Uterus (tissue), 2 donors: ENCODE data around the gene PREB.

Source experiments
- POLR2A ChIP-seq, 2 donors: fragments of 450-650 bp; IDR thresholded peaks; one replicate each; pipeline ENCODE4 v1.6.1; 2016; ENCODE audit warnings: antibody characterized with exemption in 2 of 2, mild to moderate bottlenecking in 1 of 2, moderate library complexity in 1 of 2
- TF ChIP-seq, protein P1 (sequence below), 4 experiments: fragments of 200-600 bp in 2 of 4; fragments of 450-650 bp in 2 of 4; sonication (generic) in 2 of 4; IDR thresholded peaks; one replicate each; pipeline ENCODE4 v1.5.1; 2016 to 2019; ENCODE audit warnings: antibody characterized with exemption in 4 of 4, mild to moderate bottlenecking in 2 of 4, moderate library complexity in 1 of 4

DNA sequence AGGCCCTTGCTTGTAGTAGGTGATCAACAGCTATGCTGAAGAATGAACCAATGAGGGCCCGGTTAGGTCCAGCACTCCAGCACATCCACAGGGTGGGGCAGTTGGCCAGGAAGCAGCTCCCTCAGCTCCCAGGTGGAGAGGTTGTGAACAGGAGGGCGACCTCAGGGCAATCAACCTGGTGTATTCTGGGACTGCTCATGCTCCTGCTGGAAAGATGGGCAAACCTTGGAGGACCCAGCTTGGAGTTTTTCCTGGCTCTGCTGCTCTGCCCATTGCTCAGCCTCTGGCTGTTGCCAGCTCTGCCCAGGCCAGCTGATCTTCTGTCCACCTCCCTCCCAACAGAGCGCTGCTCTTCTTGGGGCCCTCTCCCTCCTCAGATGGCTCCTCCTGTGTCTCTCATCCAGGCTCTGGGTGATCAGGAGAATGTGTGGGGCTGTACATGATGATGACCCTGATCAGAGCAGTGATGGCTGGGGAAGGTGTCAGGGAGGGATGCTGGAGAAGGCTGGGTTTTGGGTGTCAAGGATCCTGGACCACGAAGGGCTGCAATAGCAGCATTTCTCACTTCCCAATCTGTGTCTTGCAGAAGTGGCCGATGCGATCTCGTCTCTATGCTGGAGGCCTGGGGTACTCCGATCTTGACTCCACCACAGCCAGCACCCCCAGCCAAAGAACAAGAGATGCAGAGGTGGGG lies 17.8 kb upstream of the PREB start:
- TF ChIP-seq, protein P1, sequence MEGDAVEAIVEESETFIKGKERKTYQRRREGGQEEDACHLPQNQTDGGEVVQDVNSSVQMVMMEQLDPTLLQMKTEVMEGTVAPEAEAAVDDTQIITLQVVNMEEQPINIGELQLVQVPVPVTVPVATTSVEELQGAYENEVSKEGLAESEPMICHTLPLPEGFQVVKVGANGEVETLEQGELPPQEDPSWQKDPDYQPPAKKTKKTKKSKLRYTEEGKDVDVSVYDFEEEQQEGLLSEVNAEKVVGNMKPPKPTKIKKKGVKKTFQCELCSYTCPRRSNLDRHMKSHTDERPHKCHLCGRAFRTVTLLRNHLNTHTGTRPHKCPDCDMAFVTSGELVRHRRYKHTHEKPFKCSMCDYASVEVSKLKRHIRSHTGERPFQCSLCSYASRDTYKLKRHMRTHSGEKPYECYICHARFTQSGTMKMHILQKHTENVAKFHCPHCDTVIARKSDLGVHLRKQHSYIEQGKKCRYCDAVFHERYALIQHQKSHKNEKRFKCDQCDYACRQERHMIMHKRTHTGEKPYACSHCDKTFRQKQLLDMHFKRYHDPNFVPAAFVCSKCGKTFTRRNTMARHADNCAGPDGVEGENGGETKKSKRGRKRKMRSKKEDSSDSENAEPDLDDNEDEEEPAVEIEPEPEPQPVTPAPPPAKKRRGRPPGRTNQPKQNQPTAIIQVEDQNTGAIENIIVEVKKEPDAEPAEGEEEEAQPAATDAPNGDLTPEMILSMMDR (IDR thresholded peaks at IDR 0.05) = no peak
- TF ChIP-seq POLR2A (IDR thresholded peaks at IDR 0.05) = no peak
